Upper lobe of left lung (tissue), 6 donors: Measurements from ENCODE around the gene DRD4. TPM values are rescaled to one million over a fixed set of nuclear protein-coding genes. Genes with fewer than 3 reads are reported as not detected.

Experiments used
- ATAC-seq, 2 donors: fragments of 200-7000 bp; cut with Tn5 transposase; one replicate each; pipeline ENCODE4 v1.9.1; 2022; ENCODE audit warnings: mild to moderate bottlenecking in 2 of 2, moderate library complexity in 2 of 2; ENCODE audit not compliant: low FRiP score in 2 of 2
- DNase-seq, 2 donors: peaks; one replicate each; pipeline ENCODE4 v3.0.0-alpha.2; 2019 to 2020
- H3K27ac ChIP-seq, 4 donors: fragments of 200-600 bp; sonication (generic); one replicate each; pipeline ENCODE4 v1.5.1; 2016 to 2019
- H3K27me3 ChIP-seq, 4 donors: fragments of 200-600 bp; sonication (generic); one replicate each; pipeline ENCODE4 v1.5.1; 2017 to 2019
- H3K36me3 ChIP-seq, 4 donors: fragments of 200-600 bp; sonication (generic); one replicate each; pipeline ENCODE4 v1.5.1; 2016 to 2019
- H3K4me1 ChIP-seq, 4 donors: fragments of 200-600 bp; sonication (generic); one replicate each; pipeline ENCODE4 v1.5.1; 2018 to 2019
- H3K4me3 ChIP-seq, 4 donors: fragments of 200-600 bp; sonication (generic); one replicate each; pipeline ENCODE4 v1.5.1; 2017 to 2019; ENCODE audit warnings: mild to moderate bottlenecking in 2 of 4, moderate library complexity in 1 of 4
- H3K9me3 ChIP-seq, 4 donors: fragments of 200-600 bp; sonication (generic); one replicate each; pipeline ENCODE4 v1.5.1; 2018 to 2019
- EP300 ChIP-seq, 4 donors: sonication (generic); formaldehyde crosslinking; IDR thresholded peaks; one replicate each; pipeline ENCODE4 v1.5.1; 2017; ENCODE audit warnings: antibody characterized with exemption in 4 of 4, control low read depth in 2 of 4
- POLR2A ChIP-seq, 4 donors: fragments of 450-650 bp; IDR thresholded peaks; one replicate each; pipeline ENCODE4 v1.5.1; 2016 to 2017; ENCODE audit warnings: antibody characterized with exemption in 4 of 4, mild to moderate bottlenecking in 2 of 4
- POLR2AphosphoS5 ChIP-seq, 2 donors: sonication (generic); formaldehyde crosslinking; IDR thresholded peaks; one replicate each; pipeline ENCODE4 v1.5.1; 2017; ENCODE audit warnings: antibody characterized with exemption in 2 of 2
- WGBS, 2 donors: methylation state at CpG; one replicate each; pipeline ENCODE4 v1.1.5; 2017 to 2018; 5-methylcytosine and 5-hydroxymethylcytosine counted together
- total RNA-seq, 6 donors: library from RNA; depleted of rRNA in 4 of 6; stranded (reverse); fragments of >200 nt in 4 of 6; gene quantifications; one replicate each; pipeline versions ENCODE4 v1.1.0 to v1.2.1, GENCODE V29; 2016 to 2021
- TF ChIP-seq, protein P1 (sequence below), 6 experiments: fragments of 450-650 bp in 4 of 6; fragments of 200-600 bp in 2 of 6; sonication (generic) in 2 of 6; IDR thresholded peaks; one replicate each; pipeline ENCODE4 v1.5.1; 2016 to 2019; ENCODE audit warnings: antibody characterized with exemption in 6 of 6
- donor health status: DM: no; HTN: no; CAD: no; lungs with moderate emphysema.
- donor health status: DM: no; HTN: yes; CAD: no; lungs with severe emphysema.

The DRD4 gene
- total RNA-seq, 6 donors from 2014 or later = 0.54 to 4.2 (median 1.5) TPM; not detected in 2

GRCh38 chr11:665062-665703 lies 28.1 kb downstream of the DRD4 start:
- 85 to 89% methylated on average over 10 to 13 of the region's 15 CpGs for WGBS, 2 donors
- H3K4me3 ChIP-seq = no peak overlapping the region
- H3K27ac ChIP-seq = no peak overlapping the region
- H3K27me3 ChIP-seq = no peaks in the 10 kb centered on the region
- ATAC-seq (no peak), DNase-seq (no peak)
- H3K36me3 ChIP-seq = peaks cover 0 to 28% (median 14%) of the 10 kb centered on the region in 4 donors
- no peaks in the 10 kb centered on the region for H3K4me1 ChIP-seq
- no peak for TF ChIP-seq EP300 (IDR thresholded peaks at IDR 0.05)
- TF ChIP-seq POLR2A (IDR thresholded peaks at IDR 0.05) = no peak
- TF ChIP-seq, protein P1, sequence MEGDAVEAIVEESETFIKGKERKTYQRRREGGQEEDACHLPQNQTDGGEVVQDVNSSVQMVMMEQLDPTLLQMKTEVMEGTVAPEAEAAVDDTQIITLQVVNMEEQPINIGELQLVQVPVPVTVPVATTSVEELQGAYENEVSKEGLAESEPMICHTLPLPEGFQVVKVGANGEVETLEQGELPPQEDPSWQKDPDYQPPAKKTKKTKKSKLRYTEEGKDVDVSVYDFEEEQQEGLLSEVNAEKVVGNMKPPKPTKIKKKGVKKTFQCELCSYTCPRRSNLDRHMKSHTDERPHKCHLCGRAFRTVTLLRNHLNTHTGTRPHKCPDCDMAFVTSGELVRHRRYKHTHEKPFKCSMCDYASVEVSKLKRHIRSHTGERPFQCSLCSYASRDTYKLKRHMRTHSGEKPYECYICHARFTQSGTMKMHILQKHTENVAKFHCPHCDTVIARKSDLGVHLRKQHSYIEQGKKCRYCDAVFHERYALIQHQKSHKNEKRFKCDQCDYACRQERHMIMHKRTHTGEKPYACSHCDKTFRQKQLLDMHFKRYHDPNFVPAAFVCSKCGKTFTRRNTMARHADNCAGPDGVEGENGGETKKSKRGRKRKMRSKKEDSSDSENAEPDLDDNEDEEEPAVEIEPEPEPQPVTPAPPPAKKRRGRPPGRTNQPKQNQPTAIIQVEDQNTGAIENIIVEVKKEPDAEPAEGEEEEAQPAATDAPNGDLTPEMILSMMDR (IDR thresholded peaks at IDR 0.05) = no peak
- TF ChIP-seq POLR2AphosphoS5 (IDR thresholded peaks at IDR 0.05) = no peak
- no peaks in the 10 kb centered on the region for H3K9me3 ChIP-seq

DNA sequence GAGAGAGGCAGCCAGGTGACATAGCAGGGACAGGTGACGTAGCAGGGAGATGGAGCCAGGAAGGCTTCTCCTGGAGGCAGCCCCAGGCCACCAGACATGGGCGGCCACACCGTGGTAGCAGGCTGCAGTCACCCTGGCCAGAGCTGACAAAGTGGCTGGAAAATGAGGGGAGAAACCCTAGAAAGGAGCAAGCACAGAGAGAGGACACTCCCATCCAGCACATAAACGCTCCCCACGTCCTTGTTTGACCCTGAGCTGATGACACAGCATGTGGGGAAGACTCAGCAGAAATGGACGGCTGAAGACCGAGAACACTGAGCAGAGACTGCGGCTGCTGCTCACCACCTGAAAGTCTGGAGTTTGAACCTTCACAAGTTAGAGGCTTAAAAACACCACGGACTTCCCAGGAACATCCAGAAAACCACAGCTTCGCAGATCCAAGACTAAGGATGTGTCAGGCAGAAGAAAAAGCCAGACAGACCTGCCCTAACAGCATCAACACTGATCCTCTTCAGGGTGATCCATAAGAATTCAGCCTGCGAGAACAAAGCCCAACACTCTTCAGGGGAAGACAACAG lies 28.7 kb downstream of the DRD4 start:
- peak in 1 of 2 donors; percentile 87 for ATAC-seq
- Histone ChIP-seq H3K27ac (no peak overlapping the region), H3K36me3 (peaks cover 0 to 22% (median 12%) of the 10 kb centered on the region in 4 donors), H3K27me3 (no peaks in the 10 kb centered on the region), H3K9me3 (no peaks in the 10 kb centered on the region), H3K4me1 (no peaks in the 10 kb centered on the region), H3K4me3 (no peak overlapping the region)
- 71 to 79% methylated on average over 11 of the region's 11 CpGs for WGBS, 2 donors
- DNase-seq = no peak
- no peak for TF ChIP-seq EP300 (IDR thresholded peaks at IDR 0.05)
- TF ChIP-seq POLR2A (IDR thresholded peaks at IDR 0.05) = no peak
- TF ChIP-seq, protein P1 (IDR thresholded peaks at IDR 0.05) = no peak
- TF ChIP-seq POLR2AphosphoS5 (IDR thresholded peaks at IDR 0.05) = no peak

DNA sequence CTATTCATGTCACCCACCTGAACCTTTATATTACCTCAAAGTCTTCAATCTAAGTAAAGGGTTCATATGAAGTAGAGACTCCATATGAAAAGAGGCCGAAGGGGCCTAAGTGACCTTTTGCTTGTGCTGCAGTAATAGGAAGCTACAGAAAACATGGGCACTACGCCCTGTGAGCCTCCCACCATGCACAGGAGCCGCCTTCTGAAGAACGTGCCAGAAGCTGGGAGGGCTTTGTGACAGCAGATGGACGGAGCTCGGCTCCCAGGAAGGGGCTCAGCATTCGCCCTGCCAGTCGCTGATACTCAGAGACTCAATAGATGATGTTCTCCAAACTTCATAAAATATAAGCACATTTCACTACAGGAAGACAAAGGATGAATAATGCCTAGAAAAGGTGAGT lies 36.8 kb downstream of the DRD4 start:
- H3K4me3 ChIP-seq = no peak overlapping the region
- DNase-seq (no peak), ATAC-seq (no peak)
- no peak overlapping the region for H3K27ac ChIP-seq
- H3K9me3 ChIP-seq = no peaks in the 10 kb centered on the region
- 95% methylated on average over 8 of the region's 8 CpGs for whole genome bisulfite sequencing, 2 donors
- H3K4me1 ChIP-seq = no peaks in the 10 kb centered on the region
- TF ChIP-seq EP300 (IDR thresholded peaks at IDR 0.05) = no peak
- no peak for TF ChIP-seq POLR2AphosphoS5 (IDR thresholded peaks at IDR 0.05)
- H3K36me3 ChIP-seq = peaks cover 6 to 55% (median 37%) of the 10 kb centered on the region in 4 donors
- H3K27me3 ChIP-seq = no peaks in the 10 kb centered on the region

DNA sequence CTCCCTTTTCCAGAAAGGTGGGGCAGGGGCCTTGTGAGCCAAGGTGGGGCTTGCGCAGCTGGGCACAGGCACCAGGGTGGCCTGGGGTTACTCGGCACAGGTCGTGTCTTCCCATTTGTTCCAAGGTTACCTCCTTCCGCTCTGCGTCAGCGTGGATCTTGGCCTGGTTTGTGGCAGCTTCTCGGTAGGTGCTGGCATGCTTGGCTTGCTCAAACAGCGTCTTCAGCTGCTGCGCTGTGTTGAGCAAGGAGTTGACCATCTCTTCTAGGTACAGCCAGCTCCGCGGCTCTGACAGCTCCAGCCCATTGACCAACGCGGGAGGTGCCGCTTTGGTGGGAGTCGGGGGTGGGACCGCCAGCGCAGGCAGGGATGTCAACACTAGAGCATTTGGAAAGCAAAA lies 37.3 kb downstream of the DRD4 start:
- Histone ChIP-seq H3K9me3 (no peaks in the 10 kb centered on the region), H3K36me3 (peaks cover 6 to 61% (median 39%) of the 10 kb centered on the region in 4 donors), H3K27ac (no peak overlapping the region), H3K4me3 (no peak overlapping the region), H3K27me3 (no peaks in the 10 kb centered on the region), H3K4me1 (no peaks in the 10 kb centered on the region)
- ATAC-seq = no peak
- DNase-seq = no peak
- no peak for TF ChIP-seq EP300 (IDR thresholded peaks at IDR 0.05)
- 91 to 94% methylated on average over 17 of the region's 17 CpGs for WGBS, 2 donors

GRCh38 chr11:678297-678696 lies 41.2 kb downstream of the DRD4 start:
- Histone ChIP-seq H3K9me3 (no peaks in the 10 kb centered on the region), H3K27me3 (no peaks in the 10 kb centered on the region), H3K36me3 (peaks cover 12 to 66% (median 37%) of the 10 kb centered on the region in 4 donors), H3K4me3 (no peak overlapping the region), H3K4me1 (no peaks in the 10 kb centered on the region), H3K27ac (no peak overlapping the region)
- WGBS, 2 donors = 91 to 94% methylated on average over 3 of the region's 3 CpGs
- DNase-seq (no peak), ATAC-seq (no peak)
- no peak for TF ChIP-seq POLR2AphosphoS5 (IDR thresholded peaks at IDR 0.05)
- TF ChIP-seq, protein P1 (IDR thresholded peaks at IDR 0.05) = no peak
